Measurements from ENCODE around the gene COPG1. TPM values are rescaled to one million over a fixed set of nuclear protein-coding genes. Genes with fewer than 3 reads are reported as not detected.

Gene COPG1
- total and polyA plus RNA-seq, 2 of the 13 experiments (the other 11 are each of a cell fraction or from before 2014, with no cell fraction given), result 98.6 to 166 TPM

DNA sequence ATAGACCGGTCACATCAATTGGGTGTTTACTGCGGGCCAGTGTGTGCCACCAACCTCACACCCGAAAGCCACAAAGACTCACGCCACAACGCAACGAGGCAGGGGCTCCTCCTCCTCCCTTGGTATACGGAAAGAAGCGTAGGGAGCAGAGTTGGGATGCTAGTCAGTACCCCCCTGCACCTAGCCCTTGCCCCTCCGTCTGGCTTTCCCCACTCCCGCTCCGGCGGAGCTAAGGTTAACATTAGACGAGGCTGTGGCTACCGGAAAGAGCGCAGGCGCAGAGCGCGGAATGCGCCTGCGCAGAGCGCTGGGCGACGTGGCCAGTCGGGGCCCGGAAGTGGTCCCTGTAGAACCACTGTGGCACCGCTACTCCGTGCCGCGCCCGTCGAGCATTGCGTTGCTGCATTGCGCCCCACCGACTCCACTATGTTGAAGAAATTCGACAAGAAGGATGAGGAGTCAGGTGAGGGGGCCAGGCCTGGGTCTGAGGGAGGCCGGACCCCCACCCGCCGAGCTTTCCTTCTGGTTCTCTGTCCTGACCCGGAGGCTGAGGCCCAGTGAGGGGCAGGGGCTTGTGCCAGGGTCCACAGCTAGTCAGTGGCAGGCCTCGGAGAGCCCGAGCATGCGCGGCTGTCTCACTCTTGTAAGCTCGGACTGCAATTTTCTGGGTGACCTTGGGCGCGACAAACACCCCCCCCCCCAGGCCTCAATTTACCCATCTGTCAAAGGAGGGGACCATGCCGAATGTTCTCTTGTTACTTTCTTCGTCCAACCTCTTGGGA is at the start of gene COPG1 (continued):
- TF ChIP-seq, protein P1, sequence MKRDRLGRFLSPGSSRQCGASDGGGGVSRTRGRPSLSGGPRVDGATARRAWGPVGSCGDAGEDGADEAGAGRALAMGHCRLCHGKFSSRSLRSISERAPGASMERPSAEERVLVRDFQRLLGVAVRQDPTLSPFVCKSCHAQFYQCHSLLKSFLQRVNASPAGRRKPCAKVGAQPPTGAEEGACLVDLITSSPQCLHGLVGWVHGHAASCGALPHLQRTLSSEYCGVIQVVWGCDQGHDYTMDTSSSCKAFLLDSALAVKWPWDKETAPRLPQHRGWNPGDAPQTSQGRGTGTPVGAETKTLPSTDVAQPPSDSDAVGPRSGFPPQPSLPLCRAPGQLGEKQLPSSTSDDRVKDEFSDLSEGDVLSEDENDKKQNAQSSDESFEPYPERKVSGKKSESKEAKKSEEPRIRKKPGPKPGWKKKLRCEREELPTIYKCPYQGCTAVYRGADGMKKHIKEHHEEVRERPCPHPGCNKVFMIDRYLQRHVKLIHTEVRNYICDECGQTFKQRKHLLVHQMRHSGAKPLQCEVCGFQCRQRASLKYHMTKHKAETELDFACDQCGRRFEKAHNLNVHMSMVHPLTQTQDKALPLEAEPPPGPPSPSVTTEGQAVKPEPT (CRISPR knock-in tag; IDR thresholded peaks at IDR 0.05; ENCODE audit: low read depth), result peak; percentile 89
- TF ChIP-seq, protein P2, sequence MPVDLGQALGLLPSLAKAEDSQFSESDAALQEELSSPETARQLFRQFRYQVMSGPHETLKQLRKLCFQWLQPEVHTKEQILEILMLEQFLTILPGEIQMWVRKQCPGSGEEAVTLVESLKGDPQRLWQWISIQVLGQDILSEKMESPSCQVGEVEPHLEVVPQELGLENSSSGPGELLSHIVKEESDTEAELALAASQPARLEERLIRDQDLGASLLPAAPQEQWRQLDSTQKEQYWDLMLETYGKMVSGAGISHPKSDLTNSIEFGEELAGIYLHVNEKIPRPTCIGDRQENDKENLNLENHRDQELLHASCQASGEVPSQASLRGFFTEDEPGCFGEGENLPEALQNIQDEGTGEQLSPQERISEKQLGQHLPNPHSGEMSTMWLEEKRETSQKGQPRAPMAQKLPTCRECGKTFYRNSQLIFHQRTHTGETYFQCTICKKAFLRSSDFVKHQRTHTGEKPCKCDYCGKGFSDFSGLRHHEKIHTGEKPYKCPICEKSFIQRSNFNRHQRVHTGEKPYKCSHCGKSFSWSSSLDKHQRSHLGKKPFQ (CRISPR knock-in tag; IDR thresholded peaks at IDR 0.05; ENCODE audit: insufficient replicate concordance), result peak; percentile 41
- TF ChIP-seq ZNF550 (CRISPR knock-in tag; IDR thresholded peaks at IDR 0.05; ENCODE audit: borderline replicate concordance) (no peak), SIN3B (IDR thresholded peaks at IDR 0.05; ENCODE audit: low read length) (no peak; the same call in 1 of the 2 replicates), TFDP1 (CRISPR knock-in tag; IDR thresholded peaks at IDR 0.05; ENCODE audit: borderline replicate concordance) (peak; percentile 10; the same call in 1 of the 2 replicates), ZNF451 (CRISPR knock-in tag; IDR thresholded peaks at IDR 0.05) (peak; percentile 66; the same call in 1 of the 2 replicates), ZBTB44 (CRISPR knock-in tag; IDR thresholded peaks at IDR 0.05) (no peak), NFE2L1 (CRISPR knock-in tag; IDR thresholded peaks at IDR 0.05; ENCODE audit: borderline replicate concordance) (no peak), ZNF720 (CRISPR knock-in tag; IDR thresholded peaks at IDR 0.05) (no peak), SP4 (CRISPR knock-in tag; IDR thresholded peaks at IDR 0.05) (peak; percentile 16; the same call in 1 of the 2 replicates), ZSCAN25 (CRISPR knock-in tag; IDR thresholded peaks at IDR 0.05) (peak; percentile 58; the same call in 1 of the 2 replicates), KDM1A (CRISPR knock-in tag; IDR thresholded peaks at IDR 0.05) (no peak), PTBP1 (IDR thresholded peaks at IDR 0.05; ENCODE audit: low read depth, low read length, poor library complexity, severe bottlenecking) (no peak), FLYWCH1 (CRISPR knock-in tag; IDR thresholded peaks at IDR 0.05) (0 out of 2 replicates have a peak, but pooled peaks have one; percentile 49)
- TF ChIP-seq, protein P3, sequence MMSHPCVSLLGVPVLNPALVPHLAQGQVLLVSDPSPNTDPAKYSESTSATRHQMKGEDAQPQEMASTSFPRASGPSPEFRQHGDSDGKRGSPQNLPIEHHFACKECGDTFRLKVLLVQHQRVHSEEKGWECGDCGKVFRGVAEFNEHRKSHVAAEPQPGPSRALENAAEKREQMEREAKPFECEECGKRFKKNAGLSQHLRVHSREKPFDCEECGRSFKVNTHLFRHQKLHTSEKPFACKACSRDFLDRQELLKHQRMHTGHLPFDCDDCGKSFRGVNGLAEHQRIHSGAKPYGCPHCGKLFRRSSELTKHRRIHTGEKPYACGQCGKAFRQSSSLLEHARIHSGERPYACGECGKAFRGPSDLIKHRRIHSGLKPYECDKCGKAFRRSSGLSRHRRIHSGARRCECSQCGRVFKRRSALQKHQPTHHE (CRISPR knock-in tag; IDR thresholded peaks at IDR 0.05; ENCODE audit: borderline replicate concordance), result peak; percentile 61; the same call in 1 of the 2 replicates
- TF ChIP-seq, protein P4, sequence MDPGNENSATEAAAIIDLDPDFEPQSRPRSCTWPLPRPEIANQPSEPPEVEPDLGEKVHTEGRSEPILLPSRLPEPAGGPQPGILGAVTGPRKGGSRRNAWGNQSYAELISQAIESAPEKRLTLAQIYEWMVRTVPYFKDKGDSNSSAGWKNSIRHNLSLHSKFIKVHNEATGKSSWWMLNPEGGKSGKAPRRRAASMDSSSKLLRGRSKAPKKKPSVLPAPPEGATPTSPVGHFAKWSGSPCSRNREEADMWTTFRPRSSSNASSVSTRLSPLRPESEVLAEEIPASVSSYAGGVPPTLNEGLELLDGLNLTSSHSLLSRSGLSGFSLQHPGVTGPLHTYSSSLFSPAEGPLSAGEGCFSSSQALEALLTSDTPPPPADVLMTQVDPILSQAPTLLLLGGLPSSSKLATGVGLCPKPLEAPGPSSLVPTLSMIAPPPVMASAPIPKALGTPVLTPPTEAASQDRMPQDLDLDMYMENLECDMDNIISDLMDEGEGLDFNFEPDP (CRISPR knock-in tag; conservative IDR thresholded peaks at IDR 0.05), result 0 out of 2 replicates have a peak, but pooled peaks have one; percentile 8
